Measurements from ENCODE around the gene FKBP6.
"Not testable (repeated sequence)": the region's sequence is repeated elsewhere in the genome, so short reads cannot be mapped to it uniquely, and the experiment has no call there.

FKBP6 gene

DNA sequence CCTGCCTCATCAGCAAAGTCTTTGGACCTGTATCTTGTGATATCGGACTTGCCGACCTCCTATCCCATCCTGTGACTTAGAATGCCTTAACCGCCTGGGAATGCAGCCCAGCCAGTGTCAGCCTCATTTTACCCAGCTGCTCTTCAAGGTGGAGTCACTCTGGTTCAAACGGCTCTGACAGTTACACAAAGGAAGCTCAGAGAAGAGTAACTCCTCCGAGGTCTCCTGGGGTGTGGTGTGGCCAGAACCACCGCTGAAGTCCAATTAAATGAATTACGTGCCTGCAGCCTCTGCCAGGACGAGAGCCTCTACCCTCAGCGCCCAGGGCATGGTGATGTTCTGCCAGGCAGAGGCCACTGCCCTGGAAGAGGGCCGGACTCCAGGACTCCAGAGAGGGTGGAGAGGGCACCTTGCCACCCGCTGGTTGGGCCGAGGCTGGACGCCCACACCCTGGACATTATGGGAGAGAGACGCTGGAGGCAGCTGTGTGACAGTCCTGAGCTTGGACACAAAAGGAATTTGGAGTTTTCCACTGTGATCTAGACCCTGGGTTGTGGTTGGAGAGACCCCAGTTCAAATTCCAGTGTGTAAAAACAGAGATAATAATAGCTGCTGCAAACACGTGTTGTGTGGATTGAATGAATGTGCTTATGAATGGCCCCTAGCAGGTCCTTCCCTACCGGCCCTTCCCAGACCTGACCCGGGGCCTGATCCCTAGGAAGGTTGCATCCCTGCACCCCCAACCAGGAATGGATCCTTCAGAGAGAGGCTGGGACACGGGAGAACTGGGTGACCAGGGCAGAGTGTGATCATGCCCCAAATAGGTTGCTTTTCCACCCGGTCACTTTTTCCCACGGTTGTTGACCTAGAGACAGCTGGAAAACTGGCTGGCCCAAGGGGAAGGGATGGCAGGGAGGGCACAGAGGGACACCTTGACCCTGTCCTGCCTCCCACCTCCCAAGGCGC lies 67.9 kb downstream of the FKBP6 start:
- DNase-seq = no peak

- no peak for DNase-seq
Observed at GRCh38 chr7:73397521-73398281, 69.7 kb downstream of the FKBP6 start.

GRCh38 chr7:73399185-73400050 lies 71.5 kb downstream of the FKBP6 start:
- DNase-seq = not testable (repeated sequence)

DNA sequence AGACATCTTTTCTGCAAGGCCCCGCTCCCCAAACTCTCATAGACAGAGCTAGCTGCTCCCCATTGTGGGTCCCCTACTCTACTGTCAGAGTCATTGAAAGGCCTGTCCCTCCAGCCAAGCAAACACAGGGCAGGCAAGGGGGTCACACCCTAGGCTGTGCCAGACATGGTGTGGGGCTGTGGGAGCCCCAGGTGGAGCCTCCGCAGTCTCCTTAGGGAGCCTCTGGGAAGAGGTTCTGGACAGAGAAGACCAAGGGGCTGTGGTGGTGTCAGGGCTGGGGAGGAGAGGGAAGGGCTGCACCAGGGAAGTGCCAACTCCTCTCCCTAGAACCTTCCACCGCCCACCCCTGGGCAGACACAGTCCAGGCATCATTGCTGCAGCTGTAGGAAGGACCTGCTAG lies 76.9 kb downstream of the FKBP6 start:
- not testable (repeated sequence) for DNase-seq

All from NCI-H526 treated with DMSO at 0.1 percent for 48 hours (cell line).